MV-4-11 (cell line): Measurements from ENCODE around the gene NCSTN.
A peak's percentile ranks its signal among the peaks of the same experiment; 100 is the strongest.

Experiments used
- DNase-seq: peaks from one replicate; lab custom pipeline; 2025; lab: John Stamatoyannopoulos, UW

NCSTN gene

GRCh38 chr1:160342953-160343869, at the start of gene NCSTN, which contains the start of gene COPA:
Gene NCSTN (plus strand): TSS chr1:160343383. CDS start chr1:160343397, 14 bp downstream.
Gene COPA (minus strand): TSS chr1:160343250. CDS start chr1:160343170, 80 bp downstream.
- peak; percentile 92 for DNase-seq

GRCh38 chr1:160296036-160296435, 47.1 kb upstream of the NCSTN start:
- no peak for DNase-seq

- no peak for DNase-seq
These were observed 43.0 kb upstream of the NCSTN start for GRCh38 chr1:160300173-160300572.

GRCh38 chr1:160307118-160307791, 35.9 kb upstream of the NCSTN start:
- DNase-seq, result peak; percentile 61

GRCh38 chr1:160308451-160309184, 34.6 kb upstream of the NCSTN start:
- DNase-seq, result no peak

GRCh38 chr1:160309185-160309557, 34.0 kb upstream of the NCSTN start:
- DNase-seq, result no peak

GRCh38 chr1:160309571-160309970, 33.6 kb upstream of the NCSTN start:
- DNase-seq, result peak; percentile 14

GRCh38 chr1:160315359-160315758, 27.8 kb upstream of the NCSTN start:
- DNase-seq, result no peak

GRCh38 chr1:160322831-160323230, 20.4 kb upstream of the NCSTN start:
- DNase-seq, result no peak

GRCh38 chr1:160325252-160325651, 17.9 kb upstream of the NCSTN start:
- no peak for DNase-seq

- DNase-seq, result peak; percentile 17
These were observed 16.8 kb upstream of the NCSTN start for GRCh38 chr1:160326418-160326817.

- no peak for DNase-seq
These were observed 15.0 kb upstream of the NCSTN start for GRCh38 chr1:160328184-160328583.

GRCh38 chr1:160330119-160330518, 13.1 kb upstream of the NCSTN start:
- DNase-seq, result no peak

- DNase-seq, result no peak
These were observed 10.7 kb upstream of the NCSTN start for GRCh38 chr1:160332516-160332915.

GRCh38 chr1:160338580-160338979, 4.6 kb upstream of the NCSTN start:
- DNase-seq, result peak; percentile 74

- no peak for DNase-seq
These were observed 3.0 kb upstream of the NCSTN start for GRCh38 chr1:160340146-160340545.

GRCh38 chr1:160340866-160341265, 2.3 kb upstream of the NCSTN start:
- no peak for DNase-seq

- no peak for DNase-seq
These were observed 657 bp upstream of the NCSTN start for GRCh38 chr1:160342526-160342925.

- DNase-seq, result no peak
These were observed 1.1 kb downstream of the NCSTN start for GRCh38 chr1:160344241-160344640.

GRCh38 chr1:160344936-160345335, 1.8 kb downstream of the NCSTN start:
- DNase-seq, result no peak

- peak; percentile 33 for DNase-seq
These were observed 3.3 kb downstream of the NCSTN start for GRCh38 chr1:160346463-160346862.

- DNase-seq, result peak; percentile 94
These were observed 3.8 kb downstream of the NCSTN start for GRCh38 chr1:160346958-160347357.
